ENCODE measurements around the gene TBC1D22B. TPM values are rescaled to one million over a fixed set of nuclear protein-coding genes. Genes with fewer than 3 reads are reported as not detected.
"Not testable (repeated sequence)": the region's sequence is repeated elsewhere in the genome, so short reads cannot be mapped to it uniquely, and the experiment has no call there.

TBC1D22B gene
- total RNA-seq, 2 donors from 2014 or later = 6.2 to 8.5 TPM

DNA sequence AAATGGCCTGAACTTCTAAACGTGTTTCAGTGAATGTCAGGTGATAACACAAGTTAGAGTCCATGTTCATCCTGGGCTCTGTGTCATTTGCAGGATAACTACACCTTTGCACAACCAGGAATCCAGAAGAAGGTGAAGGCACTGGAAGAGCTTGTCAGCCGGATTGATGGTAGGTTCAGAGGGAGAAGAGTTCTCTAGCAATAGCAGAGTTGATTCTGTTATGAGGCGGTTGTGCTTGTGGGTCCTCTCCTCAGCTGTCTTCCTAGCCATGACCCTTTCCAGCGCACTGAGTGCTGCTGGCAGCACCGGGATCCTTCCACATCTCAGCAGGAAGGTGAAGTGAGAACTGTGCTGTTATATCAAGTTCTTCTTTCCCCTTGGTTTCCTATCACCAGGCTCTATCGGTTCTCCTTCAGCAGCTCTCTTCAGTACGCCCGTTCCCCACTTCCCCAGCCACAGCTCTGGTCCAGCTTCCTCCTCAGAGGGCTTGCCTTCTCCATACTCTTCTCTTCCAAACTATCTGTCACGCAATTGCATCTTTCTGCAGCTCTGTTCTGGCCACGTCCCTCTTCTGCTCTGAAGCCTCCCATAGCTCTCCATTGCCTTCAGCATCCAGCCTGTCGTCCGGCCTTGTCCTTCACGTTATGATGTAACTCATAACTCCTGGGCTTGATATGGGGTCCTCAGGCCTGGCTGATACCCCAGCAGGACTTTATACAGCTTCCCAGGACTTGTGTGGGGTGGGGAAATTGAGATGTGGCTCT is 56.3 kb downstream of the TBC1D22B start:
- intact Hi-C loops (cut with DNase I) = loop anchor here in 1 of 2 donors (10.0 kb wide), 1 partner anchor 381 kb away; the partner anchor contains the start of gene MDGA1
- no peak for DNase-seq (ENCODE audit: low spot score)

DNA sequence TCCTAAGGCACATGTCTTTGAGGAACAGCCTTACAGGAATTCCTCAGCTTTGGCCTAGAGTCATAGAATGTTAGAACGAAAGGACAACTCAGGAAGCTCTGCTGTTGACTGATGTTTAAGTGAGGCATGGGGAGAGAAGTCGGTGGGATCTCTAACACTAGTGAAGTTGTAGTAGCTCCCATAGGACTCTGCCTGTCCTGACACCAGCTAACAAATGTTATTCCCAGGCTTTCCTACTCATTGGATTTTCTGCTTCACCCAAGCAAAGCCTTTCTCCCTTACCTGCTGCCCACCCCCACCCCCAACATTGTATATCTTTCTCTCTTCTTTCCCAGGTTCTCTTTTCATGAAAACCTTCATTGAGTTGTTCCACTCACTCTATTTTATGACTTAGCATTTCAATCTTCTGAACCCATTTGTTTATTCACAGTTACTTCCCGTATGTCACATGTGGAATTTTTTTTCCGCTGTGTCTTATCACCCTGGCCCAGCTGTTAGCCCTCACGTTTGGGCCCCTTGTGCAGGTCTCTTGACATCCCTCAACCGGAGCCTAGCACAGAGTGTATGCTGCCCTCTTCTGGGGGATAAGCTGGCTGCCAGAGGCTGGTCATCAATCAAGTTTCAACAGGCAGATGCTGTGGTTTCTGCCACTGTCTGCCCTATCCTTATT is 57.0 kb downstream of the TBC1D22B start:
- DNase-seq (ENCODE audit: low spot score) = no peak
- intact Hi-C loops (cut with DNase I) = loop anchor here in 1 of 2 donors (10.0 kb wide), 1 partner anchor 380 kb away; the partner anchor contains the start of gene MDGA1

DNA sequence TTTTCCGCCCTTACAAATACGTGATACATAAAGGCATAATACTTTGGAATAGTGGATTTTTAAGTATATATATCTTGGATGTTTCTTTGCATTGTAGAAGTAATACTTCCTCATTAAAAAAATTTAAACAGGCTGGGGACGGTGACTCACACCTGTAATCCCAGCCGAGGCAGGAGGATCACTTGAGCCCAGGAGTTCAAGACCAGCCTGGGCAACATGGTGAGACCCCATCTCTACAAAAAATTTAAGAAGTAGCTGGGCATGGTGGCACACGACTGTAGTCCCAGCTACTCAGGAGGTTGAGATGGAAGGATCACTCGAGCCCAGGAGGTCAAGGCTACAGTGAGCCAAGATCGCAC is 57.6 kb downstream of the TBC1D22B start:
- intact Hi-C loops (cut with DNase I) = loop anchor here in 1 of 2 donors (10.0 kb wide), 1 partner anchor 380 kb away; the partner anchor contains the start of gene MDGA1
- no peak for DNase-seq (ENCODE audit: low spot score)

DNA sequence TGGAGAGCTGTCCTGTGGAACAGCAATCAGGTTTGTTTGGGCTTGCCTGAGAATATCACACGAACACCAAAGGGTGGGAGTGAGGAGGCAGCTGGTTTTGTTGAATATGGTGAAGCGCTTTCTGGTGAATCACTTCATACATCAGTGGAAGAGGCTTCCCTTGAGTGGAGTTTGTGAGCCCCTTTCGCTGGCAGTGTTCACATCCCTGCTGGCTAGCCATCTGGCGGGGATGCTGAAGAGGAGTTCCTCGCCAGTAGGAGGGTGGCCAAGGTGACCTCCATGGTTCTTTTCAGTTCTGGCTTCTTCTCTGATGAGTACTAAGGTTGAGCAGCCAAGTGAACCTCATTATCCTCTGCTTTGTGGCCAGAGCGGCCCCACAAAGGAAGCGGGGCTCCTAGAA is 58.5 kb downstream of the TBC1D22B start:
- intact Hi-C loops (cut with DNase I) = loop anchor here in 1 of 2 donors (10.0 kb wide), 1 partner anchor 379 kb away; the partner anchor contains the start of gene MDGA1

DNA sequence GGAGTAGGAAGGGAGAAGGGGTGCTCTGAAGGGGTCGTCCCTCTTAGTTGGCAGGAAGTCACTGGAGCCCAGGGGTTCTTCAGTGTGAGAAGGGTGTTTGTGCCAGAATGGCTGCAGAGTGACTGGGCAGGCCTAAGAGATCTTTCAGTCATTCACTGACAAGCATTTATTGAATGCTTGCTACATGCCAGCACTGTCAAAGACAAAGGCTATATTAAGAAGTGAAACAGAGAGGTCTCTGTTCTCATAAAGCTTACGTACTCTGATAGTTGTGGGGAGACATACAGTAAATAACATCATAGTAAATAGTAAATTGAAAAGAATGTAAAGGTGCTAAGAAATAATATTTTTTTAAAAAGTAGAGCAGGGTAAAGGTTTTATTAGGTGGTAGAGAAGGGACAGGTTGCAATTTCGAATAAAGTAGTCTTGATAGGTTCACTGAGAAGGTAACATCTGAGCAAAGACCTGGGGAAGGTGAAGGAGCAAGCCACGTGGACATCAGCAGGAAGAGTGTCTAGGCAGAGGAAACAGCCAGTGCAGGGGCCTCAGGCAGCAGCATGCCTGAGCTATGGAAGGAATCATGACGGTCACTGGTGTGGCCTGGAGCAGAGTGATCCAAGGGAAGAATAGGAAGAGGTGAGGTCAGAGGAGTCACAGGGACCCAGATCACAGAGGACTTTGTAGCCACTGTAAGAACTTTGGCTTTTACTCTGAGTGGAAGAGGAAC is 59.9 kb downstream of the TBC1D22B start:
- DNase-seq (ENCODE audit: low spot score) = no peak
- intact Hi-C loops (cut with DNase I) = loop anchor here in 1 of 2 donors (10.0 kb wide), 1 partner anchor 377 kb away; the partner anchor contains the start of gene MDGA1

More for the DNA sequence above, 58.5 kb downstream of the TBC1D22B start:
- DNase-seq (ENCODE audit: low spot score) = no peak

DNA sequence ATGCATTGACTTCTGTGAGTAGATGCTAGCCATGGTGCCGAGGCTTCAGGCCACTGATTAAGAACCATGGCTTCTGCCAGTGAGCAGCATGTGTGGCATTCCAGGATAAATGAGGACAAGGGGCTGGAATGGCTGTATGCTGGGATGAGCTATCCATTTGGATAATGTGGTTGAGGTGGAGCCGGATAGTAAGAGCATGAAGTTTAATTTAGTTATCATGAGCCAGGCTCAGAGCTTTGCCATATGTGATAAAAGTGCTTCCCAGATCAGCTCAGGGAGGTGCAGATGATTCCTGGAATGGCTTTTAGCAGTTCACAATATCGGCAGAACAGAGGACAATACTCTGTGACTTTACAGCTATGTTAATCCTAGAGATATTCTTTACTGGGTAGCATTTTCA is 61.6 kb downstream of the TBC1D22B start:
- intact Hi-C loops (cut with DNase I) = loop anchor here in 1 of 2 donors (10.0 kb wide), 1 partner anchor 376 kb away; the partner anchor contains the start of gene MDGA1
- no peak for DNase-seq (ENCODE audit: low spot score)

DNA sequence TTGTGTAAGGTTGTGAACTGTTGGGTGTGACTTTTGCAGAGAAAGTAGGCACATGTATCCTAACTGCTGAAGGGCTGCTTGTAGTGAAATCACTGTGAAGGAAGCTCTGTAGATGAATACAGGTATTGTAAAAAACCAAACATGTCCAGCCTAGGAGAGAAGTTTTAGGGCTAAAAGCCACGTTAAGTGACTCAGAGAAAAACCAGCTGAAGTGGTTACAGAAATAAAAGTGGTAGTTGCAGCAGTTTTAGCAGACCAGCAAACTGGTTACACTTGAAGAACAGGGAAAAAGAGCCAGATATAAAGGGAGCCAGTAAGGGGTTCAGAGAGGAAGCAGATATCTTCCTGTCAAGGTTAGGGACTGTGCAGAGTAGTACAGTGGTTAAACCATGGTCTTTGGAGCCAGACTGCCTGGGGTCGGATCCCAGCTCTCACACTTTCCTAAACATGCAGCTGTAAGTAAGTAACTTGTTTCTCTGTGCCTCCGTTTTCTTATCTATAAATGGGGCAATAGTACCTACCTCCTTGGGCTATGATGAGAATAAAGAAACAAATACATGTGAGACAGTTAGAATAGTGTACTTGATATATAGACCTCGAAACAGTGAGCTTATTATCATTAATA is 62.4 kb downstream of the TBC1D22B start:
- intact Hi-C loops (cut with DNase I) = loop anchor here in 1 of 2 donors (10.0 kb wide), 1 partner anchor 375 kb away; the partner anchor contains the start of gene MDGA1
- no peak for DNase-seq (ENCODE audit: low spot score)

DNA sequence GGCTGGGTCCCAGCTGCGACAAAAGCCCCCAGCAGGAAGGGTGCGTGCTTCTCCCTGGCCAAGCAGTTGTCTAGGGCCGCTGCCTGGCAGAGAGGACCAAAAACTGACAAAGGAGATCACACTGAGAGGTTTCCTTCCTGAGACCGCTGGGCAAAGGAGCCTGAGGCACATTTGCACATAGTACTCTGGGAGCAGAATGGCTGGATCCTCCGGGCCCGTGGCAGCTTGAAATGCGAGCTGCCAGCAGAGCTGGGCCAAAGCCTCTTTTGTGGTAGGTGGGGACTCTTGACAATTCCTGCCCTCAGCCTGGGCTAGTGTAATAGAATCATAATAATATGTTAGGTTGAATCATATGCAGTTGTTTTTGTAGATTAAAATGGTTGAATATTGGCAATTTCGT is 63.1 kb downstream of the TBC1D22B start:
- intact Hi-C loops (cut with DNase I) = no loop called here
- no peak for DNase-seq (ENCODE audit: low spot score)

DNA sequence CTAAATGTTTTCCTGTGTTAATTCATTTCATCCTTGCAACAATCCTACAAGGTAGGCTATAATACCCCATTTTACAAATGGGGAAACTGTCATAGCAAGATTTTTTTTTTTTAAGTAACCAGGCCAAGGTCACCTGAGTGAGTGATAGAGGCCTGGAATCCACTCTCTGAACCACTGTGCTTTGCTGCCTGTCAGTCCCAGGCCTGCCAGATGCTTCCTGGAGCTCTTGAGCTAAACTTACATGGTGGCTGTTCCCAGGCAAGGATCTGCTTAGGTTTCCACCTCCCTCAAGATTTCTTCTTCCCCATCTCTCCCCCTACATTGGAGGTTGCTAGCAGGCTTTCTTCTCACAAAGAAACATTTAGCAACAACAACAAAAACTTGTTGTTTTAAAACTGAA is 63.5 kb downstream of the TBC1D22B start:
- no peak for DNase-seq (ENCODE audit: low spot score)
- intact Hi-C loops (cut with DNase I) = no loop called here

DNA sequence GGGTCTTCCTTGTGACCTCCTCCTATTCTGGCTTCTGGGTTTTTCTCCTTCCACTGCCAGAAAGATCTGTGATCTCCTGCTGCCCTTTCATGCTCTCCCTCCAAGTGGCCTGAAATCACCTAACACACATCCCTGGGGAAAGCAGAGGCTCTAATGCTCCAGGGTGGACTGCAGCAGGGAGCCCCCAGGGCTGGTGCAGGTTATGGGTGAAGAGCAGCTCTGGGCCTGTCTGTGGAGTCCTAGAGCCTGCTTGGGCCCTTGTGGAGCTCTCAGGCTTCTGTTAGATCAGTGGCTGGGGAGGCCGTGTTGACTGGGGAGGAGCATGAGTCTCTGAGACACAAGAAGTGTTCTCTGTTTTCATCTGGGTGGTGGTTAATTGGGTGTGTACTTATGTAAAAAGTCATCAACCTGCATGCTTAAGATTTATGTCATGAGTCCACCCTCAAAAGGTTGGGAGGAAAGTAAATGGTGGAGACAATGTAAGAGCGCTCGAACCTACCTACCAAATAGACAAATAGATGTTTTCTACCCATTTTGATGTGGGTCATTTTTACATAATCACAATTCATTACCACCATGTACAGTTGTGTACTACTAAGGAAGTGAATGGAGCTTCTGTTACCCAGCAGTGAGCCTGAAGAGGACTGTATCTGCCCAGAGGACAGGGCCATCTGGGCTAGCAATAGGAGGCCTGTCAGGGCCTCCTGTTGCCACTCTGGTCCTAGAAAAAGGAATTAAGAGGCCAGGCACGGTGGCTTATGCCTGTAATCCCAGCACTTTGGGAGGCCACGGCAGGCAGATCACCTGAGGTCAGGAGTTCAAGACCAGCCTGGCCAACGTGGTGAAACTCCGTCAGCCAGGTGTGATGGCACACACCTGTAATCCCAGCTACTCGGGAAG is 64.2 kb downstream of the TBC1D22B start:
- intact Hi-C loops (cut with DNase I) = no loop called here
- DNase-seq (ENCODE audit: low spot score) = no peak

DNA sequence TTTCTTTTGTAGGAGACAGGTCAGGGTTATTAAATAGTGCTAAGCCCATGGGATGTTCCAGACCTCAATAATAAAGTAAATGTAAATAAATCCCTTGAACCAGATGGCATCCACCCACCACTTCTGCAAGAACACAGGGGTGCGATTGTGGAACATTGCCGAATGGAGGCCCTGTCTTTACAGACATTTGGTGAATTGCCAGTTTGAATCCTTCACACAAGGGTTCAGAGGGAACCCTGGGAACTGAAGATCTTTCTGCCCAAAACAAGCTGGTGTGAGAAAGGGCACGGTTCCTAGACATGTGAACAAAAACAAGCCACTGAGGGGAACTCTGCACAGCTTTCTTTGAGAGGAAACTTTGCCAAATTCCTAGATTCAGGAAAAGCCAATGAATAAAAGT is 66.0 kb downstream of the TBC1D22B start:
- DNase-seq (ENCODE audit: low spot score) = no peak
- intact Hi-C loops (cut with DNase I) = no loop called here

DNA sequence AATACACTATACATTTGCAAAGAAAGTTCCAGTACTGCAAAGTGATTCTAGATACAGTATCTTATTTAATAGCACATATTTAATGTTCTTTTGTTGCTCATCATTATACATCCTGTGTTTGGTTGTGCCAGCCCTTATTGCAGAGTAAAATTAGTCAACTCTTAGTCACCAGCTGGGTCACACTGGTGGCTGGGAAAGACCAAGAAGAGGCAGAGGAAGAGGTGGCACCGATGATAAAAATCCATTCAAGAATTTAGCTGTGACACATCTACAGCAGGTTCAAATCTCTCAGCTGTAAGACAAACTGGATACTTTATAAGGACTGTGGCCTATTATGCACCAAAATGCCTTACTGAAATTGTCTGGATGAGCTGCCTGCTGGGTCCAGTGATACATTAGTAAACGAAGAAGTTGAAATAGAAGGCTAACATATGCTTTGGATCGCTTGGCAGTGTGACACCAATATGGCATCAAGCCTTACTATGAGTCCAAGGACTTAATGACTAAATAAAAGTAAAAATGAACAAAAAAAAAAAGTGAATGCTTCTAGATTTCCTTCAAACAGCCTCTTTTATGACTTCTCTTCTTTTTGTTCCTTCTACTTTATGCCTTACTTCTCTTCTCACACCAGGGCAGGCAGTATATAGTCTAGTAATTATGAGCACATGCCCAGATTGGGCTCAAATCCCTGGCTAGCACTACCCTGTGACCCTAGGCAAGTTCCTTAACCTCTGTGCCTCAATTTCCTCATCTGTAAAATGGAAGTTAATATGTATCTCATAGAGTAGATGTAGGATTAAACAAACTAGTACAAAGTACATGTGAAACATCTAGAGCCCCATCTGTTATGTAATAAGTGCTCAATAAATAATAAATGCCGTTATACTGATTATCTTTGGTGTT is 66.8 kb downstream of the TBC1D22B start:
- no peak for DNase-seq (ENCODE audit: low spot score)
- intact Hi-C loops (cut with DNase I) = no loop called here

DNA sequence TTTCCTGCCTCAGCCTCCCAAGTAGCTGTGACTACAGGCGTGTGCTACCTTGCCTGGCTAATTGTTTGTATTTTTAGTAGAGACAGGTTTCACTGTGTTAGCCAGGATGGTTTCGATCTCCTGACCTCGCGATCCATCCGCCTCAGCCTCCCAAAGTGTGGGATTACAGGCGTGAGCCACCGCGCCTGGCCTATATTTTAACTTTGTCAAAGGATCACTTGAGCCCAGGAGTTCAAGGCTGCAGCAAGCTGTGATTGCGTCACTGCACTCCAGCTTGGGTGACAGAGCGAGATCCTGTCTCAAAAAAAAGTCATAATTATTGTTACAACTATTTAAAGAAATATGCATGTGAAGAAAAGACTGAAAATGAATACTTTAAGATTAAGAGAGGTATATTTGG is 72.8 kb downstream of the TBC1D22B start:
- intact Hi-C loops (cut with DNase I); DNase-seq (ENCODE audit: low spot score): not testable (repeated sequence)

DNA sequence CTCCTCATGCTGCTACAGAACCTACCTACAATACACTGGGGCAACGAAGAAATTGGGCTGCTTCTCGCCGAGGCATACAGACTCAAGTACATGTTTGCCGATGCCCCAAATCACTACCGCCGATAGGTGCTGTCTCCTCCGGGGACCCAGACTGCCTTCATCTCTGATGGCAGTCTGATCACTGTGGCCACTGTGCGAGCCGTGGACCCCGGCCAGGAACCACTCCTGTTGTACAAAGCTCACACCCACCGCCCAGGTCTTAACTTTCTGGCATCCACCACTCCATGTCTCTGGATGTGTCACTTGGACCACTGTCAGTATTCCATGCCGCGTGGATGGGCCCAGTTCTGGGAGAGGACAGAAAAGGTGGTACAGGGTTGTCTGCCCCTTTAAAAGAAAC is 73.5 kb downstream of the TBC1D22B start:
- intact Hi-C loops (cut with DNase I) = no loop called here
- DNase-seq (ENCODE audit: low spot score) = no peak

DNA sequence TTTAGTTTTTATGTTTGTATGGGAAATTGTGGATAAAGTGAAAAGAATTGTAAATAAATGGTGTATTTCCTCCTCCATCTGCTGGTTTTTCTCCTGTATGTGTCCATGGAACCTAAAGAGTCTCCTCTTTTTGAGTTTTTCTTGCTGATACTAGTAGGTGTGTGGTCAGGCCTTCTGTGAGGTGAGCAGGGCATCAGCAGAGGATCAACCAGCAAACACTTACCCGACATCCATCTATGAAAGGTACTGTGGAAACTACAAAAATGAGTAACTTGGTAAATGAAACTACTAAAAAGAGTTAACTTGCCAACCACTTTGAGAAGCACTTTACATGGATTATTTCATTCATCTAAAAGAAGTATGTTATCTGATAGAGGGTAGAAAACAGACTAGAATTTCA is 75.3 kb downstream of the TBC1D22B start:
- no peak for DNase-seq (ENCODE audit: low spot score)
- intact Hi-C loops (cut with DNase I) = no loop called here

DNA sequence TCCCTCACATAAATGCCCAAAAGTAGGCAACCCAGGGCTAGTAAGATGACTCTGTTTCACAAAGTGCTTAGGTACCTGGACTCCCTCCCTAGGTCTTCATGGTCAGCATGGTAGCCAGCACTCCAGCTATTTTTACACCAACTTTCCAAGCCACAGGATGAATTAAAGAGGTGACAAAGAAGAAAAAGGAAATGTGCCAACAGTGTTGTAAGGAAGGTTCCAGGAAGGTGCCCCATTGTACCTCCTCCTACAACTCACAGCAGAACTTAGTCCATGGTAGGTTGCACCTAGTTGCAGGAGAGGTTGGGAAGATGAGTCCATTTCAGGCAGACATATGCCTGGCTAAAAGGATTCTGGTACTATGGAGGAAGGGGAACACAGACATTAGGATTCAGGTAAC is 76.5 kb downstream of the TBC1D22B start:
- no peak for DNase-seq (ENCODE audit: low spot score)
- intact Hi-C loops (cut with DNase I) = no loop called here

DNA sequence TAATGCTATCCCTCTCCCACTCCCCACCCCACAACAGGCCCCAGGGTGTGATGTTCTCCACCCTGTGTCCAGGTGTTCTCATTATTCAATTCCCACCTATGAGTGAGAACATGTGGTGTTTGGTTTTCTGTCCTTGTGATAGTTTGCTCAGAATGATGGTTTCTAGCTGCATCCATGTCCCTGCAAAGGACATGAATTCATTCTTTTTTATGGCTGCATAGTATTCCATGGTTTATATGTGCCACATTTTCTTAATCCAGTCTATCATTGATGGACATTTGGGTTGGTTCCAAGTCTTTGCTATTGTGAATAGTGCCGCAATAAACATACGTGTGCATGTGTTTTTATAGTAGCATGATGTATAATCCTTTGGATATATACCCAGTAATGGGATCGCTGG is 80.7 kb downstream of the TBC1D22B start:
- intact Hi-C loops (cut with DNase I) = not testable (repeated sequence)

More for the DNA sequence above, 80.7 kb downstream of the TBC1D22B start:
- DNase-seq (ENCODE audit: low spot score) = not testable (repeated sequence)

Data from posterior vena cava (tissue), 2 donors.